Measurements from ENCODE around the gene FAM83F.
"Not testable (repeated sequence)": the region's sequence is repeated elsewhere in the genome, so short reads cannot be mapped to it uniquely, and the experiment has no call there.

Gene FAM83F

DNA sequence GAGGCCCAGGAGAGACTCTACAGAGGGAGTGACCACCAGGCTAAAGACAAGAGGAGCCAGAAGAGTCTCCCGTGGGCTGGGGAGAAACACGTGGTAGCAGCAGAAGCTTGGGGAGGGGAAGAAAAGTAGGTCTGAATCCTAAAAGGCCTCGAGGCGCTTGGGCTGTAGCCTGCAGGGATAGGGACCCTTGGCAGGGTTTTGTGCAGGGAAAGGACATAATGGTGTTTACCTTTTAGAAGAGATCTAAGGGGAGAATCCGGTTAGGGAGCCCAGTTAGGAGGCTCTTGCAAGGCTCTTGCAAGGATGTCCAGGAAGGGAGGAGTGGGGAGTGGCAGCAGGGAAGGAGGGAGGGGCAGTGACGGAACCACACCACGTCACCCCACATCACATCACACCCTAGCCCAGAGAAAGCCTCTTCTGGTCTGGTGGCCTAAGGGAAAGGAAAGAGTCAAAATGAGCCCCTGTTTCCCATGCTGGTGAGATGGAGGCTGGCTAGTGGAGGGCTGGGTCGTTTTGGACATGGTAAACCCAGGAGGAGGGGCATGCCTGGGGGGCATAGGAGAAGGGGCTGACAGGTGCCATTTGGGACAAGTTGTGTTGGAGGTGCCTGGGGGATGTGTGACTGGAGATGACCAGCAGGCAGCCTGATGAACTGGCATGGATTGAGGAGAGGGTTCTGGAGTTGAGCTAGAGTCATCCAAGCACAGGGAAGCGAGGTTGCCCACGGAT is 6.2 kb upstream of the FAM83F start:
- TF ChIP-seq, protein P1, sequence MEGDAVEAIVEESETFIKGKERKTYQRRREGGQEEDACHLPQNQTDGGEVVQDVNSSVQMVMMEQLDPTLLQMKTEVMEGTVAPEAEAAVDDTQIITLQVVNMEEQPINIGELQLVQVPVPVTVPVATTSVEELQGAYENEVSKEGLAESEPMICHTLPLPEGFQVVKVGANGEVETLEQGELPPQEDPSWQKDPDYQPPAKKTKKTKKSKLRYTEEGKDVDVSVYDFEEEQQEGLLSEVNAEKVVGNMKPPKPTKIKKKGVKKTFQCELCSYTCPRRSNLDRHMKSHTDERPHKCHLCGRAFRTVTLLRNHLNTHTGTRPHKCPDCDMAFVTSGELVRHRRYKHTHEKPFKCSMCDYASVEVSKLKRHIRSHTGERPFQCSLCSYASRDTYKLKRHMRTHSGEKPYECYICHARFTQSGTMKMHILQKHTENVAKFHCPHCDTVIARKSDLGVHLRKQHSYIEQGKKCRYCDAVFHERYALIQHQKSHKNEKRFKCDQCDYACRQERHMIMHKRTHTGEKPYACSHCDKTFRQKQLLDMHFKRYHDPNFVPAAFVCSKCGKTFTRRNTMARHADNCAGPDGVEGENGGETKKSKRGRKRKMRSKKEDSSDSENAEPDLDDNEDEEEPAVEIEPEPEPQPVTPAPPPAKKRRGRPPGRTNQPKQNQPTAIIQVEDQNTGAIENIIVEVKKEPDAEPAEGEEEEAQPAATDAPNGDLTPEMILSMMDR (IDR thresholded peaks at IDR 0.05; ENCODE audit: low read depth, low read length) = no peak
- no peak overlapping the region for H3K4me3 ChIP-seq (replicated peaks in 1 of 2; ENCODE audit: low read depth in 2 of 2, low read length in 2 of 2)
- no peak for DNase-seq (ENCODE audit: low read depth in 2 of 2)

DNA sequence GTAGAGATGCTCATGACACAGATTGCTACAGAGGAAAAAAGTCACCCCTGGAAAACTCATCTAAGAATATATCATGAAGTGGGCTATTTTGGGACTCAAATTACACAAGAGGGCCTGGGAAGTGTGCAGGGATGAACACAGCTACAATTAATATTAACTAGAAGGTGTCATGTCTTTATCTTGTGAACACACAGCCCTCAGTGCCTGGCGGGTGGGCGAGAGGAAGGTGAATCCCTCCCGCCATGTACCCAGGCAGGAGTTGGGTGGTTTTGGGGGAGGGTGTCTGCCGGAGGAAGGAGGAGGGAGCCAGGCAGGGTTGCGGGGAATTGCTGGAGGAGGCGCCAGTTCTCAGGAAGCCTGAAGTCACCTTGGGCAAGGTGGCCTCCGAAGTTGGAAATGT is 5.1 kb upstream of the FAM83F start:
- TF ChIP-seq, protein P1 (IDR thresholded peaks at IDR 0.05; ENCODE audit: low read depth, low read length) = no peak
- H3K4me3 ChIP-seq (replicated peaks in 1 of 2; ENCODE audit: low read depth in 2 of 2, low read length in 2 of 2) = no peak overlapping the region
- no peak for DNase-seq (ENCODE audit: low read depth in 2 of 2)

DNA sequence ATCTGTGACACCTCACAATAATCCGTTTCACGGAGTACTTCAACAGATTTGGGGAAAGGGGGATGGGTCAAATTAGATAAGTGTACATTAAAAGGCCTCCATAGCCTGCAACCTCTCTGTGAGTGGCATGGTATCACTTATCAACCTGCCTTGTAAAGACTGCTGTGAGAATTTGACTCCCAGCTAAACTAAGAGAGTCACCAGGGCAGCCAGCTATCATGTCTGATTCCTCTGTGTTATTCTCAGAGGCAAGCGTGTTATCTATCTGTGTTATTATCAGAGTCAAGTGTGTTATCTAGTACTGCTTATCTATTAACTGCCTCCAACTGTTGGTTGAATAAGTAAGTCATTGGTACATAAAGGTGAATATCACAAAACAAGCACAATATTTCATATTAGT is 4.1 kb upstream of the FAM83F start:
- TF ChIP-seq, protein P1 (IDR thresholded peaks at IDR 0.05; ENCODE audit: low read depth, low read length) = no peak
- H3K4me3 ChIP-seq (replicated peaks in 1 of 2; ENCODE audit: low read depth in 2 of 2, low read length in 2 of 2) = no peak overlapping the region
- DNase-seq (ENCODE audit: low read depth in 2 of 2) = no peak

DNA sequence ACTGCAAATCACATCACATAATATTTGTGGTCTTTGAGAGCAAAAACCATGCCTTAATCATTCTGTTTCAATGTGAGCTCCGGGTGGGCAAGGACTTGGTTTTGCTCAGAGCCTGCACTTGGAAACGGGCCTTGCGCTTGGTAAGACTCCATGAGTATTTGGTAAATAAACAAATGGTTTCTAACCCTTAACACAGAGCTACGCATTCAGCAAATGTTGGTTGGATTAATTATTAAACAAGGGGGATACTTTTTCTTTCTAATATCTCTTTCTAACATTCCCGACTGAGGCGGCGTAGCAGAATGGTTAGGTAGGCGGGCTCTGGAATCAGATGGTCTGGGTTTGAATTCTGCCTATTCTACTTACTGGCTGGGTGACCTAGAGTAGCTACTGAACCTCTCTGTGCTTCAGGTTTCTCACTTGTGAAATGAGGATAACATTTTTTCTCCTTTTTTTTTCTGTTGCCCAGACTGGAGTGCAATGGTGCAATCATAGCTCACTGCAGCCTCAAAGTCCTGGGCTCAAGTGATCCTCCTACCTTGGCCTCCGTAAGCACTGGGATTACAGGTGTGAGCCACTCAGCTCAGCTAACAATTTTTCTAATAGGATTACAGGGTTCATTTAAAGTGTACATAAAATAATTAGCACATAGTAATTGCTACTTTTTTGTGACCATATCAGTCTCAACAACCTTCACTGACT is 3.4 kb upstream of the FAM83F start:
- H3K4me3 ChIP-seq (replicated peaks in 1 of 2; ENCODE audit: low read depth in 2 of 2, low read length in 2 of 2) = no peak overlapping the region
- no peak for DNase-seq (ENCODE audit: low read depth in 2 of 2)
- TF ChIP-seq, protein P1 (IDR thresholded peaks at IDR 0.05; ENCODE audit: low read depth, low read length) = no peak

DNA sequence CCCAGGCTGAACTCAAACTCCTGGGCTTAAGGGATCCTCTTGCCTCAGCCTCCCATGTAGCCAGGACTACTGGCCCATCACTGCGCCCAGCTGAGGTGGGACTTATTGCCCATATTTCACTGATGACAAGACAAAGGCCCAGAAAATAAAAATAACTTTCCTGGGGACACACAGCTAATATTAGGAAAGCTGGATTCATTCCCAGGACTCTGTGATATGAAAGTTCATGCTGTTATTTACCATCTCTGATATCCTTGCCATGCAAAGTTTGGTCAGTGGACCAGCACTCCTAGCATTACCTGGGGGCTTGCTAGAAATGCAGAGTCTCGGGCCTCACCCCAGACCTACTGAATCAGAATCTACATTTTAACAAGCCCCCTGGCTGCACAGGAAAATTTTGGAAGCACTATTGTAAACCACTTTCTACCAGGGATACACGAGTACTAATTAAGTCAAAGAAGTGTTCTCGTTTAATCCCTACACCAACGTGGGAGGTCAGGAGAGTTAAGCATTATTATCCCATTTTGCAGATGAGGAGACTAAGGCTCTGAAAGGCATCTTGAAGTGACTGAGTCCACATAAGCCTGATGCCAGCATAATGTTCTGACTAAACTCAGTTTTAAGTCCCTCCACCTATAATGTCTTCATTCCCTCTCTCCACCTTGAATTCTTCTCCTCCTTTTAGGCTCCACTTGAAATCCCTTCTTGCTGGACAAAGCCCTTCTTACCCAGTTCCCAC is 2.5 kb upstream of the FAM83F start:
- no peak for DNase-seq (ENCODE audit: low read depth in 2 of 2)
- TF ChIP-seq, protein P1 (IDR thresholded peaks at IDR 0.05; ENCODE audit: low read depth, low read length) = no peak
- H3K4me3 ChIP-seq (replicated peaks in 1 of 2; ENCODE audit: low read depth in 2 of 2, low read length in 2 of 2) = no peak overlapping the region

DNA sequence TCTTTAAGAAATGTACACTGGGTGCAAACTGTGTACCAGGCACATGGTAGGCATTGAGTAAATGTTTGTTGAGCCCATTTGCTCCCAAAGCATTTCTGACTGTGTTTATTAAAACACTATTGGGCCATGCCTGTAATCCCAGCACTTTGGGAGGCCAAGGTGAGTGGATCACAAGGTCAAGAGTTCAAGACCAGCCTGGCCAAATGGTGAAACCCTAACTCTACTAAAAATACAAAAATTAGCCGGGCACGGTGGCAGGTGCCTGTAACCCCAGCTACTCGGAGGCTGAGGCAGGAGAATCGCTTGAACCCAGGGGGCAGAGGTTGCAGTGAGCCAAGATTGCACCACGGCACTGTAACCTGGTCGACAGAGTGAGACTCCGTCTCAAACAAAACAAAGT is 1.9 kb upstream of the FAM83F start:
- H3K4me3 ChIP-seq (replicated peaks in 1 of 2; ENCODE audit: low read depth in 2 of 2, low read length in 2 of 2); DNase-seq (ENCODE audit: low read depth in 2 of 2): not testable (repeated sequence)

DNA sequence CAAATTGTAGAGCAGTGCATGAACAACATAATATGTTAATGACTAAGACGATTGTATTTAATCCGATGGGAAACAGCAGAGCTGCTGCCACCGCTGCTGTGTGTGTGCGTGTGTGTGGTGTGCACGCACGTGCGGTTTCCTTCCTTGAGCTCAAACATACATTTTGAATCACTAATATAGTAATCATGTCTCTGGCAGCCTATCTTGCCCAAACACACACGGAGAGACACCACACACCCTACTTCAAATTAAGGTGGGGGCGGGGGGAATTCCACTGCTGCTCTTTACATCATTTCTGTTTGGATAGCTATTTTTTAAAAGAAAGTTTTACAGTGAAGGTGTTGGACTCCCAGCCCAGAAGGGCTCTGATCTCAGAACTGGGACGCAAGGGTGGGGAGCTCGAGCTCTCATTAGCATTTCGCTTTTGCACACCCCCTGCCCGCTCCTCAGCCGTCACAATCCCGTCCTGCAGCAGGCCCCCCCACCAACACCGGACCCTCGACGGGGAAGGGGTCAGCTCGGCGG is 651 bp upstream of the FAM83F start:
- TF ChIP-seq, protein P1 (IDR thresholded peaks at IDR 0.05; ENCODE audit: low read depth, low read length) = no peak
- DNase-seq (ENCODE audit: low read depth in 2 of 2) = no peak
- no peak overlapping the region for H3K4me3 ChIP-seq (replicated peaks in 1 of 2; ENCODE audit: low read depth in 2 of 2, low read length in 2 of 2)

Measured in cardiac fibroblast (primary cell).